NCI-H2081 treated with DMSO at 0.1 percent for 48 hours (cell line): ENCODE measurements around the gene TMEM41B.
"Not testable (repeated sequence)": the region's sequence is repeated elsewhere in the genome, so short reads cannot be mapped to it uniquely, and the experiment has no call there.

ENCODE experiments used
- DNase-seq: peaks from one replicate; lab custom pipeline; 2025; lab: John Stamatoyannopoulos, UW

TMEM41B gene

GRCh38 chr11:9314291-9315077, at the start of gene TMEM41B:
Gene TMEM41B (minus strand): TSS chr11:9314593. CDS start chr11:9314441, 152 bp downstream.
- DNase-seq: peak; percentile 92

GRCh38 chr11:9362393-9362863, 48.0 kb upstream of the TMEM41B start:
- no peak for DNase-seq

- DNase-seq: not testable (repeated sequence)
Observed at GRCh38 chr11:9360862-9361622, 46.6 kb upstream of the TMEM41B start.

GRCh38 chr11:9357041-9357440, 42.6 kb upstream of the TMEM41B start:
- DNase-seq: no peak

- DNase-seq: no peak
Observed at GRCh38 chr11:9351321-9351881, 37.0 kb upstream of the TMEM41B start.

GRCh38 chr11:9347779-9348178, 33.4 kb upstream of the TMEM41B start:
- DNase-seq: not testable (repeated sequence)

GRCh38 chr11:9347100-9347499, 32.7 kb upstream of the TMEM41B start:
- DNase-seq: no peak

GRCh38 chr11:9344061-9344680, 29.8 kb upstream of the TMEM41B start:
- DNase-seq: no peak

- DNase-seq: no peak
Observed at GRCh38 chr11:9341638-9342178, 27.3 kb upstream of the TMEM41B start.

- no peak for DNase-seq
Observed at GRCh38 chr11:9332655-9333054, 18.3 kb upstream of the TMEM41B start.

GRCh38 chr11:9330387-9331384, 16.3 kb upstream of the TMEM41B start:
- no peak for DNase-seq

- DNase-seq: no peak
Observed at GRCh38 chr11:9320047-9320446, 5.7 kb upstream of the TMEM41B start.

- not testable (repeated sequence) for DNase-seq
Observed at GRCh38 chr11:9319377-9320001, 5.1 kb upstream of the TMEM41B start.

- DNase-seq: not testable (repeated sequence)
Observed at GRCh38 chr11:9318442-9319376, 4.3 kb upstream of the TMEM41B start.

- DNase-seq: no peak
Observed at GRCh38 chr11:9316334-9316733, 1.9 kb upstream of the TMEM41B start.

- DNase-seq: no peak
Observed at GRCh38 chr11:9315078-9315688, 790 bp upstream of the TMEM41B start.

GRCh38 chr11:9313648-9314290, 624 bp downstream of the TMEM41B start:
- DNase-seq: no peak

GRCh38 chr11:9310485-9311090, 3.8 kb downstream of the TMEM41B start:
- DNase-seq: no peak
